GM12878 (cell line): ENCODE measurements around the gene CTDSP1. TPM values are rescaled to one million over a fixed set of nuclear protein-coding genes. Genes with fewer than 3 reads are reported as not detected.
A peak's percentile ranks its signal among the peaks of the same experiment; 100 is the strongest.

ENCODE experiments used
- CBX3 ChIP-seq: fragments of 200-600 bp; sonication (generic); IDR thresholded peaks from 2 replicates; pipeline ENCODE4 v1.6.1; 2016; ENCODE audit warnings: low read depth, borderline replicate concordance
- DPF2 ChIP-seq: fragments of 450-650 bp; IDR thresholded peaks from 2 replicates; pipeline ENCODE4 v1.6.1; 2017; ENCODE audit warnings: mild to moderate bottlenecking
- E2F4 ChIP-seq: IDR thresholded peaks from 2 replicates; pipeline ENCODE4 v1.6.1; 2012; ENCODE audit warnings: low read depth, low read length, improper control_type of control experiment
- E2F8 ChIP-seq: fragments of 450-650 bp; IDR thresholded peaks from 2 replicates; pipeline ENCODE4 v1.6.1; 2018; ENCODE audit warnings: mild to moderate bottlenecking, low read depth, moderate library complexity; ENCODE audit not compliant: partially characterized antibody
- MEF2B ChIP-seq: fragments of 450-650 bp; IDR thresholded peaks from 2 replicates; pipeline ENCODE4 v1.6.1; 2018; ENCODE audit warnings: mild to moderate bottlenecking, moderate library complexity; ENCODE audit not compliant: partially characterized antibody, poor library complexity, severe bottlenecking
- NFIC ChIP-seq: IDR thresholded peaks from 2 replicates; pipeline ENCODE4 v1.6.1; 2012; ENCODE audit warnings: low read depth, mild to moderate bottlenecking, inconsistent platforms, low read length, moderate library complexity
- NFXL1 ChIP-seq: fragments of 450-650 bp; IDR thresholded peaks from 2 replicates; pipeline ENCODE4 v1.6.1; 2017; ENCODE audit warnings: antibody characterized with exemption, mild to moderate bottlenecking, borderline replicate concordance
- NFYB ChIP-seq: IDR thresholded peaks from 2 replicates; pipeline ENCODE4 v1.6.1; 2011; ENCODE audit warnings: low read depth, mild to moderate bottlenecking, low read length, improper control_type of control experiment, moderate library complexity; ENCODE audit not compliant: insufficient read depth
- NR2C2 ChIP-seq: IDR thresholded peaks from 2 replicates; pipeline ENCODE4 v1.6.1; 2011; ENCODE audit warnings: borderline replicate concordance, low read depth; ENCODE audit not compliant: control insufficient read depth, insufficient read length
- NR2F1 ChIP-seq: fragments of 450-650 bp; conservative IDR thresholded peaks from 2 replicates; pipeline ENCODE4 v1.6.1; 2017; ENCODE audit warnings: mild to moderate bottlenecking
- NRF1 ChIP-seq: conservative IDR thresholded peaks from 2 replicates; pipeline ENCODE4 v1.6.1; 2011; ENCODE audit warnings: mild to moderate bottlenecking, low read depth, low read length, improper control_type of control experiment
- PBX3 ChIP-seq: IDR thresholded peaks from 2 replicates; pipeline ENCODE4 v1.6.1; 2011; ENCODE audit warnings: mild to moderate bottlenecking, low read depth, low read length, moderate library complexity; ENCODE audit not compliant: insufficient replicate concordance
- RB1 ChIP-seq: fragments of 450-650 bp; formaldehyde crosslinking; IDR thresholded peaks from 2 replicates; pipeline ENCODE4 v1.6.1; 2017; ENCODE audit warnings: mild to moderate bottlenecking, borderline replicate concordance
- RELA ChIP-seq: fragments of 450-650 bp; IDR thresholded peaks from 2 replicates; pipeline ENCODE4 v1.8.0; 2014; ENCODE audit warnings: borderline replicate concordance; ENCODE audit not compliant: partially characterized antibody
- RELB ChIP-seq: fragments of 450-650 bp; IDR thresholded peaks from 2 replicates; pipeline ENCODE4 v1.6.1; 2017; ENCODE audit warnings: low read depth, mild to moderate bottlenecking, moderate library complexity
- SIN3A ChIP-seq: IDR thresholded peaks from 2 replicates; pipeline ENCODE4 v1.6.1; 2012; ENCODE audit warnings: low read depth, low read length, improper control_type of control experiment
- SREBF1 ChIP-seq: IDR thresholded peaks from 2 replicates; pipeline ENCODE4 v1.6.1; 2012; ENCODE audit warnings: mild to moderate bottlenecking, low read length
- SREBF2 ChIP-seq: IDR thresholded peaks from 2 replicates; pipeline ENCODE4 v1.6.1; 2012; ENCODE audit warnings: mild to moderate bottlenecking, low read length
- SUPT20H ChIP-seq: IDR thresholded peaks from 2 replicates; pipeline ENCODE4 v1.6.1; 2011; ENCODE audit warnings: low read depth, mild to moderate bottlenecking, low read length, moderate library complexity, borderline replicate concordance; ENCODE audit not compliant: control insufficient read depth
- YY1 ChIP-seq: IDR thresholded peaks from 2 replicates; pipeline ENCODE4 v1.6.1; 2011; ENCODE audit warnings: low read depth, mild to moderate bottlenecking, low read length
- ZNF217 ChIP-seq: fragments of 450-650 bp; IDR thresholded peaks from 2 replicates; pipeline ENCODE4 v1.6.1; 2017; ENCODE audit warnings: antibody characterized with exemption, mild to moderate bottlenecking
- ZNF274 ChIP-seq: IDR thresholded peaks from one replicate; pipeline ENCODE4 v1.8.0; 2011; ENCODE audit not compliant: insufficient read length, insufficient read depth
- ZZZ3 ChIP-seq: IDR thresholded peaks from 2 replicates; pipeline ENCODE4 v1.6.1; 2011; ENCODE audit warnings: low read depth; ENCODE audit not compliant: control insufficient read depth, insufficient read length
- polyA plus RNA-seq, 11 experiments: library from polyadenylated mRNA; depleted of rRNA in 4 of 11; unstranded in 6 of 11; stranded (reverse) in 5 of 11; fragments of >200 nt; fragmentation: Nextera tagmentation in 4 of 11; fragmentation: Illumina TruSeq in 1 of 11; extraction: Ambion mirVana in 4 of 11; extraction: Trizol in 1 of 11; gene quantifications; 1 replicate in 1 of 11; 2 replicates in 10 of 11; pipeline versions ENCODE4 v1.2.1 to v1.2.3, GENCODE V29; 2011 to 2016; ENCODE audit warnings: inconsistent platforms in 2 of 11, missing spikeins in 2 of 11, low read depth in 1 of 11
- total RNA-seq, 4 experiments: library from RNA; depleted of rRNA in 3 of 4; stranded (reverse); fragments of >200 nt in 3 of 4; fragmentation: Illumina TruSeq in 1 of 4; extraction: Trizol in 1 of 4; gene quantifications; 2 replicates each; pipeline versions ENCODE4 v1.2.1 to v1.2.3, GENCODE V29; 2013 to 2021

Gene CTDSP1
- total and polyA plus RNA-seq, 10 of the 15 experiments (the other 5 are each of a cell fraction or from before 2014, with no cell fraction given) = 3.0 to 75.9 (median 34.4) TPM

DNA sequence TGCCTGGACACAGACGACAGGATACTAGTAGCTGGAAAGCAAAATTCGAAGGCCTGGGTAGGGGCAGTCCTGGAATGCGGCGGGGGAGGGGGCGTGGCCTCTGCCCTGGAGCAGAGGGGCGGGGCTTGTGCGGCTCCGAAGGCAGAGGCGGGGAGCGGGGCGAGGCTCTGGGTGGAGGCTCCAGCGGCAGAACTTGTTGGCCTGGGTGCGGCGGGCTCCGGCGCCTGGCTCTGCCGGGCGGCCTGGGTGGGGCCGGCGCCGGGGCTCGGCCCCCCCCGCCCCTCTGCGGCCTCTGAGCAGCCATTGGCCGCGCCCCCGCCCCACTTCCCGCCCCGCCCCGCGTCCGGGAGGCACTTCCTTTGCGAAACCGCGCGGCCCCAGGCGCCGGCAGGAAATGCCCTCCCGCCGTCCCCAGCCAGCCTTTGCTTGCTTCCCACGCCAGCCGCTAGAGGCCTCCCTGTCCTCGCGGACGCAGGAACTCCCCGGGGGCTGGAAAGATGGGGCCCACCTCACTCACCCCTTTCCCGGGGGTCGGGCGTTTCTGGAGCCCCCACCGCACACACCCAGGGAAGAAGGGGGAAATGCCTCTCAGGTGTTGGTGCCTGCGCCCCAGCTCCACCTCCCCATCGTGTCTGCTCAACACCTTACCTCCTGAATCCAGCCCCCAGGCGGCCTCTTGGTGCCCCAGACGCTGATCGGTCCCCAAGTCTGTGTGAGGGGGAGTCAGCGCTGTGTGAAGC, 6.7 kb downstream of the CTDSP1 start (continued):
- no peak for TF ChIP-seq NR2C2
- TF ChIP-seq SIN3A = no peak
- TF ChIP-seq NFIC = no peak
- TF ChIP-seq YY1 = peak; percentile 78
- peak; percentile 95 for TF ChIP-seq MEF2B
- no peak for TF ChIP-seq NRF1
- no peak for TF ChIP-seq NFXL1
- TF ChIP-seq SREBF1 = no peak; the same call in 1 of the 2 replicates
- TF ChIP-seq ZNF274 = no peak
- TF ChIP-seq RELA = no peak
- no peak for TF ChIP-seq ZNF217
- TF ChIP-seq RB1 = peak; percentile 29; the same call in 1 of the 2 replicates
- TF ChIP-seq SREBF2 = no peak
- no peak for TF ChIP-seq SUPT20H
- no peak for TF ChIP-seq E2F8
- peak; percentile 71; the same call in 1 of the 2 replicates for TF ChIP-seq NFYB
- TF ChIP-seq CBX3 = no peak
- no peak for TF ChIP-seq E2F4
- no peak for TF ChIP-seq NR2F1
- no peak for TF ChIP-seq ZZZ3
- TF ChIP-seq RELB = peak; percentile 50; the same call in 1 of the 2 replicates
- no peak for TF ChIP-seq DPF2
- peak; percentile 1 for TF ChIP-seq PBX3
